Measurements from ENCODE around the gene MTMR8.
A peak's percentile ranks its signal among the peaks of the same experiment; 100 is the strongest.
"Not testable (repeated sequence)": the region's sequence is repeated elsewhere in the genome, so short reads cannot be mapped to it uniquely, and the experiment has no call there.

The MTMR8 gene

GRCh38 chrX:64394874-64395567 is at the start of gene MTMR8:
MTMR8 (minus strand) TSS chrX:64395452; CDS start chrX:64395363, 89 bp downstream.
- peak; percentile 18 for DNase-seq

- no peak for DNase-seq
Observed at GRCh38 chrX:64439551-64439950, 44.3 kb upstream of the MTMR8 start.

GRCh38 chrX:64437665-64438064 is 42.4 kb upstream of the MTMR8 start:
- DNase-seq, result no peak

GRCh38 chrX:64437218-64437617 is 42.0 kb upstream of the MTMR8 start:
- DNase-seq, result no peak

GRCh38 chrX:64428371-64428770 is 33.1 kb upstream of the MTMR8 start:
- no peak for DNase-seq

GRCh38 chrX:64427787-64428186 is 32.5 kb upstream of the MTMR8 start:
- no peak for DNase-seq

- no peak for DNase-seq
Observed at GRCh38 chrX:64427281-64427680, 32.0 kb upstream of the MTMR8 start.

GRCh38 chrX:64409730-64410129 is 14.5 kb upstream of the MTMR8 start:
- DNase-seq, result not testable (repeated sequence)

- no peak for DNase-seq
Observed at GRCh38 chrX:64398088-64398487, 2.8 kb upstream of the MTMR8 start.

GRCh38 chrX:64395568-64395929 is 297 bp upstream of the MTMR8 start:
- no peak for DNase-seq

- no peak for DNase-seq
Observed at GRCh38 chrX:64394059-64394873, 986 bp downstream of the MTMR8 start.

GRCh38 chrX:64389489-64389888 is 5.8 kb downstream of the MTMR8 start:
- DNase-seq, result no peak

- not testable (repeated sequence) for DNase-seq
Observed at GRCh38 chrX:64380789-64381188, 14.5 kb downstream of the MTMR8 start.

GRCh38 chrX:64379924-64380323 is 15.3 kb downstream of the MTMR8 start:
- no peak for DNase-seq

- no peak for DNase-seq
Observed at GRCh38 chrX:64377753-64378152, 17.5 kb downstream of the MTMR8 start.

- DNase-seq, result no peak
Observed at GRCh38 chrX:64352081-64352480, 43.2 kb downstream of the MTMR8 start.

GRCh38 chrX:64350521-64350920 is 44.7 kb downstream of the MTMR8 start:
- DNase-seq, result no peak

- DNase-seq, result no peak
Observed at GRCh38 chrX:64350047-64350446, 45.2 kb downstream of the MTMR8 start.

GRCh38 chrX:64342811-64343210 is 52.4 kb downstream of the MTMR8 start:
- DNase-seq, result no peak

GRCh38 chrX:64338296-64338695 is 57.0 kb downstream of the MTMR8 start:
- DNase-seq, result no peak

GRCh38 chrX:64334467-64334866 is 60.8 kb downstream of the MTMR8 start:
- DNase-seq, result no peak

- no peak for DNase-seq
Observed at GRCh38 chrX:64330284-64330683, 65.0 kb downstream of the MTMR8 start.

- DNase-seq, result no peak
Observed at GRCh38 chrX:64321507-64321906, 73.7 kb downstream of the MTMR8 start.

- no peak for DNase-seq
Observed at GRCh38 chrX:64313624-64314023, 81.6 kb downstream of the MTMR8 start.

GRCh38 chrX:64306712-64307111 is 88.5 kb downstream of the MTMR8 start:
- DNase-seq, result no peak

All from NCI-H748 treated with DMSO at 0.1 percent for 48 hours (cell line).